Spleen (tissue), 11 donors: ENCODE results near the gene FAM219A. TPM values are rescaled to one million over a fixed set of nuclear protein-coding genes. Genes with fewer than 3 reads are reported as not detected.

Experiments
- DNase-seq: peaks from one replicate; pipeline ENCODE4 v3.0.0-alpha.2; 2020
- H3K27ac ChIP-seq, 8 donors: fragments of 200-600 bp; sonication (generic) in 7 of 8; 1 replicate in 4 of 8; 2 replicates in 4 of 8; pipeline versions ENCODE4 v1.5.0 to v1.8.0; 2016 to 2021; ENCODE audit warnings: inconsistent platforms in 4 of 8, mild to moderate bottlenecking in 4 of 8, moderate library complexity in 1 of 8
- H3K27me3 ChIP-seq, 7 donors: fragments of 200-600 bp; sonication (generic) in 6 of 7; replicated peaks in 1 of 7; 1 replicate in 4 of 7; 2 replicates in 3 of 7; pipeline versions ENCODE4 v1.5.0 to v1.8.0; 2016 to 2021; ENCODE audit warnings: inconsistent platforms in 3 of 7, mild to moderate bottlenecking in 1 of 7
- H3K36me3 ChIP-seq, 6 donors: fragments of 200-600 bp; sonication (generic) in 5 of 6; 1 replicate in 4 of 6; 2 replicates in 2 of 6; pipeline versions ENCODE4 v1.5.0 to v1.8.0; 2016 to 2021; ENCODE audit warnings: inconsistent platforms in 2 of 6
- H3K4me1 ChIP-seq, 6 donors: fragments of 200-600 bp; sonication (generic) in 5 of 6; 1 replicate in 3 of 6; 2 replicates in 3 of 6; pipeline versions ENCODE4 v1.5.0 to v1.8.0; 2016 to 2021; ENCODE audit warnings: inconsistent platforms in 3 of 6
- H3K4me3 ChIP-seq, 8 donors: fragments of 200-600 bp; sonication (generic) in 7 of 8; 1 replicate in 4 of 8; 2 replicates in 4 of 8; pipeline versions ENCODE4 v1.5.0 to v1.8.0; 2016 to 2021; ENCODE audit warnings: inconsistent platforms in 4 of 8, mild to moderate bottlenecking in 4 of 8, moderate library complexity in 2 of 8
- H3K9me3 ChIP-seq, 8 donors: fragments of 200-600 bp; sonication (generic) in 7 of 8; 1 replicate in 4 of 8; 2 replicates in 4 of 8; pipeline versions ENCODE4 v1.5.0 to v1.8.0; 2016 to 2021; ENCODE audit warnings: inconsistent platforms in 4 of 8
- CTCF ChIP-seq, 11 experiments: fragments of 200-600 bp in 7 of 11; fragments of 450-650 bp in 4 of 11; sonication (generic) in 4 of 11; IDR thresholded peaks in 8 of 11; conservative IDR thresholded peaks in 3 of 11; 1 replicate in 7 of 11; 2 replicates in 4 of 11; pipeline versions ENCODE4 v1.4.0 to v1.8.0; 2016 to 2021; ENCODE audit warnings: antibody characterized with exemption in 11 of 11, inconsistent platforms in 4 of 11, mild to moderate bottlenecking in 1 of 11
- POLR2A ChIP-seq, 3 donors: fragments of 450-650 bp; IDR thresholded peaks; one replicate each; pipeline ENCODE4 v1.5.1; 2017; ENCODE audit warnings: antibody characterized with exemption in 3 of 3, mild to moderate bottlenecking in 1 of 3
- POLR2AphosphoS5 ChIP-seq, 3 donors: sonication (generic); formaldehyde crosslinking; IDR thresholded peaks; one replicate each; pipeline ENCODE4 v1.5.1; 2017; ENCODE audit warnings: antibody characterized with exemption in 3 of 3
- WGBS, 5 donors: extraction: QIAGEN DNeasy Blood & Tissue Kit in 3 of 5; methylation state at CpG; one replicate each; pipeline versions ENCODE4 v1.1.5 to v1.1.7; 2013 to 2018; 5-methylcytosine and 5-hydroxymethylcytosine counted together
- intact Hi-C: fragments of 100-400 bp; cut with DNase I; formaldehyde crosslinking; loops from one replicate; pipeline ENCODE4 v1.15.0; 2023; ENCODE audit warnings: low total_unique reads
- polyA plus RNA-seq, 3 donors: library from polyadenylated mRNA; stranded (reverse); fragments of 200-250 nt; gene quantifications; one replicate each; pipeline ENCODE4 v1.2.1, GENCODE V29; 2013
- total RNA-seq, 7 donors: library from RNA; depleted of rRNA in 3 of 7; stranded (reverse); fragments of >200 nt in 3 of 7; fragmentation: NEBNext Ultra II Directional in 4 of 7; extraction: Animal tissue kit (Norgen Biotek cat#: 25700) in 4 of 7; gene quantifications; one replicate each; pipeline versions ENCODE4 v1.1.0 to v1.2.1, GENCODE V29; 2016 to 2021
- donor health status: healthy with polysubstance abuse.
- donor health status: DM: no; HTN: no; CAD: no; lungs with moderate emphysema.
- donor health status: DM: no; HTN: no; CAD: no.
- donor health status: Bipolar disorder and iron deficiency.
- donor health status: healthy.
- donor health status: DM: no; HTN: no; CAD: no.
- donor health status: DM: yes; HTN: yes; CAD: no.

The FAM219A gene
- total and polyA plus RNA-seq, 10 donors, result 3.2 to 26.9 (median 11.0) TPM

- H3K4me1 ChIP-seq, result peaks cover 14 to 47% (median 31%) of the 10 kb centered on the region in 6 donors
- no peaks in the 10 kb centered on the region for H3K36me3 ChIP-seq
- H3K4me3 ChIP-seq, result peak overlapping the region in 6 of 8 donors; percentile 61 to 92 (median 69)
- intact Hi-C loops, result loop anchor here (5.0 kb wide), 1 partner anchor 153 kb away; the partner anchor contains the start of gene RPP25L
- 20 to 25% (median 22%) methylated on average over 11 of the region's 11 CpGs for WGBS, 5 donors
- peaks cover 0 to 8% (median 0%) of the 10 kb centered on the region in 7 donors for H3K27me3 ChIP-seq
- DNase-seq, result peak; percentile 77
- H3K9me3 ChIP-seq, result no peaks in the 10 kb centered on the region
- TF ChIP-seq POLR2A (IDR thresholded peaks at IDR 0.05) (no peak), CTCF (IDR thresholded peaks at IDR 0.05 in 8 of 11, conservative IDR thresholded peaks at IDR 0.05 in 3 of 11) (no peak), POLR2AphosphoS5 (IDR thresholded peaks at IDR 0.05) (no peak)
- H3K27ac ChIP-seq, result peak overlapping the region in 1 of 8 donors; percentile 84
Observed at GRCh38 chr9:34458959-34459340, 580 bp upstream of the FAM219A start.

- intact Hi-C loops, result loop anchor here (5.0 kb wide), 1 partner anchor 155 kb away; the partner anchor contains the start of gene RPP25L
- no peaks in the 10 kb centered on the region for H3K36me3 ChIP-seq
- peak overlapping the region; percentile 28 to 90 (median 75) for H3K27ac ChIP-seq
- peaks cover 14 to 49% (median 31%) of the 10 kb centered on the region in 6 donors for H3K4me1 ChIP-seq
- peak; percentile 88 for DNase-seq
- WGBS, 5 donors, result 24 to 37% (median 27%) methylated on average over 48 of the region's 48 CpGs
- H3K4me3 ChIP-seq, result peak overlapping the region; percentile 58 to 92 (median 67)
- H3K27me3 ChIP-seq, result peaks cover 0 to 8% (median 0%) of the 10 kb centered on the region in 7 donors
- TF ChIP-seq POLR2A (IDR thresholded peaks at IDR 0.05) (no peak), POLR2AphosphoS5 (IDR thresholded peaks at IDR 0.05) (peak; percentile 60 to 74 (median 71)), CTCF (IDR thresholded peaks at IDR 0.05 in 8 of 11, conservative IDR thresholded peaks at IDR 0.05 in 3 of 11) (no peak)
- no peaks in the 10 kb centered on the region for H3K9me3 ChIP-seq
Observed at GRCh38 chr9:34457266-34458012, 931 bp downstream of the FAM219A start.

- 71 to 78% (median 74%) methylated on average over 4 of the region's 4 CpGs for WGBS, 5 donors
- Histone ChIP-seq H3K4me1 (peaks cover 14 to 50% (median 31%) of the 10 kb centered on the region in 6 donors), H3K27me3 (peaks cover 0 to 8% (median 0%) of the 10 kb centered on the region in 7 donors), H3K9me3 (no peaks in the 10 kb centered on the region), H3K4me3 (peak overlapping the region in 5 of 8 donors; percentile 61 to 92 (median 71)), H3K36me3 (no peaks in the 10 kb centered on the region), H3K27ac (peak overlapping the region in 4 of 8 donors; percentile 9 to 90 (median 84))
- DNase-seq, result no peak
- TF ChIP-seq CTCF (IDR thresholded peaks at IDR 0.05 in 8 of 11, conservative IDR thresholded peaks at IDR 0.05 in 3 of 11), result no peak
- no peak for TF ChIP-seq POLR2AphosphoS5 (IDR thresholded peaks at IDR 0.05)
- no peak for TF ChIP-seq POLR2A (IDR thresholded peaks at IDR 0.05)
- intact Hi-C loops, result loop anchor here (5.0 kb wide), 1 partner anchor 156 kb away; the partner anchor contains the start of gene RPP25L
Observed at GRCh38 chr9:34456746-34457145, 1.6 kb downstream of the FAM219A start.

- Histone ChIP-seq H3K27me3 (peaks cover 0 to 8% (median 0%) of the 10 kb centered on the region in 7 donors), H3K9me3 (no peaks in the 10 kb centered on the region), H3K4me3 (no peak overlapping the region), H3K36me3 (no peaks in the 10 kb centered on the region), H3K27ac (peak overlapping the region in 2 of 8 donors; percentile 85 to 90), H3K4me1 (peaks cover 14 to 56% (median 34%) of the 10 kb centered on the region in 6 donors)
- DNase-seq, result no peak
- WGBS, 5 donors, result 25 to 50% (median 49%) methylated on average over 1 of the region's 1 CpG
- intact Hi-C loops, result loop anchor here (5.0 kb wide), 1 partner anchor 156 kb away; the partner anchor contains the start of gene RPP25L
- TF ChIP-seq POLR2A (IDR thresholded peaks at IDR 0.05), result no peak
- no peak for TF ChIP-seq POLR2AphosphoS5 (IDR thresholded peaks at IDR 0.05)
- TF ChIP-seq CTCF (IDR thresholded peaks at IDR 0.05 in 8 of 11, conservative IDR thresholded peaks at IDR 0.05 in 3 of 11), result no peak
Observed at GRCh38 chr9:34456151-34456550, 2.2 kb downstream of the FAM219A start.
